Liver (tissue), 9 donors: ENCODE measurements around the gene ADPRS. TPM values are rescaled to one million over a fixed set of nuclear protein-coding genes. Genes with fewer than 3 reads are reported as not detected.

Experiments
- DNase-seq: peaks from one replicate; pipeline ENCODE4 v3.0.0-alpha.2; 2017; ENCODE audit warnings: low spot score
- H3K27ac ChIP-seq, 2 donors: one replicate each; pipeline ENCODE4 v1.7.0; 2013; ENCODE audit warnings: inconsistent platforms in 2 of 2, low read length in 2 of 2, control low read depth in 1 of 2, low read depth in 1 of 2, mild to moderate bottlenecking in 1 of 2
- H3K27me3 ChIP-seq, 4 donors: one replicate each; pipeline versions ENCODE4 v1.6.1 to v1.7.0; 2013; ENCODE audit warnings: low read length in 3 of 4, inconsistent platforms in 1 of 4, mild to moderate bottlenecking in 1 of 4, moderate library complexity in 1 of 4; ENCODE audit not compliant: control insufficient read depth in 4 of 4, insufficient read depth in 4 of 4
- H3K36me3 ChIP-seq, 4 donors: one replicate each; pipeline versions ENCODE4 v1.6.1 to v1.7.0; 2013; ENCODE audit warnings: low read length in 3 of 4, mild to moderate bottlenecking in 3 of 4, low read depth in 1 of 4, moderate library complexity in 1 of 4; ENCODE audit not compliant: control insufficient read depth in 4 of 4, insufficient read depth in 3 of 4
- H3K4me1 ChIP-seq, 4 donors: one replicate each; pipeline versions ENCODE4 v1.6.1 to v1.7.0; 2013; ENCODE audit warnings: low read length in 3 of 4, mild to moderate bottlenecking in 3 of 4, moderate library complexity in 1 of 4; ENCODE audit not compliant: control insufficient read depth in 4 of 4, insufficient read depth in 4 of 4
- H3K4me3 ChIP-seq, 3 donors: one replicate each; pipeline versions ENCODE4 v1.6.1 to v1.7.0; 2013; ENCODE audit warnings: low read length in 3 of 3, control low read depth in 1 of 3, low read depth in 1 of 3, mild to moderate bottlenecking in 1 of 3
- H3K9ac ChIP-seq, 2 donors: one replicate each; pipeline ENCODE4 v1.7.0; 2013; ENCODE audit warnings: low read length in 2 of 2, mild to moderate bottlenecking in 2 of 2, moderate library complexity in 2 of 2, control low read depth in 1 of 2, low read depth in 1 of 2
- H3K9me3 ChIP-seq, 4 donors: one replicate each; pipeline versions ENCODE4 v1.6.1 to v1.7.0; 2013; ENCODE audit warnings: low read length in 3 of 4; ENCODE audit not compliant: control insufficient read depth in 4 of 4
- CTCF ChIP-seq: fragments of 150-350 bp; IDR thresholded peaks from 2 replicates; pipeline ENCODE4 v1.5.1; 2017; ENCODE audit warnings: improper control_type of control experiment, low read depth, low read length; ENCODE audit not compliant: missing input control
- EGR1 ChIP-seq, 2 donors: IDR thresholded peaks; 2 replicates each; pipeline ENCODE4 v1.6.1; 2016 to 2018; ENCODE audit warnings: antibody characterized with exemption in 2 of 2, low read depth in 2 of 2
- FOXA1 ChIP-seq: IDR thresholded peaks from 2 replicates; pipeline ENCODE4 v1.6.1; 2016; ENCODE audit warnings: antibody characterized with exemption
- FOXA2 ChIP-seq: IDR thresholded peaks from 2 replicates; pipeline ENCODE4 v1.6.1; 2016; ENCODE audit warnings: antibody characterized with exemption
- GABPA ChIP-seq, 2 donors: IDR thresholded peaks in 1 of 2; conservative IDR thresholded peaks in 1 of 2; 2 replicates each; pipeline ENCODE4 v1.6.1; 2016; ENCODE audit warnings: antibody characterized with exemption in 2 of 2, mild to moderate bottlenecking in 1 of 2, moderate library complexity in 1 of 2
- HNF4A ChIP-seq, 2 donors: conservative IDR thresholded peaks; 2 replicates each; pipeline ENCODE4 v1.6.1; 2016; ENCODE audit warnings: antibody characterized with exemption in 2 of 2, mild to moderate bottlenecking in 2 of 2
- HNF4G ChIP-seq: IDR thresholded peaks from 2 replicates; pipeline ENCODE4 v1.6.1; 2016; ENCODE audit warnings: antibody characterized with exemption
- JUND ChIP-seq, 2 donors: IDR thresholded peaks; 2 replicates each; pipeline ENCODE4 v1.6.1; 2016; ENCODE audit warnings: antibody characterized with exemption in 2 of 2
- MAX ChIP-seq: IDR thresholded peaks from 2 replicates; pipeline ENCODE4 v1.6.1; 2016; ENCODE audit warnings: antibody characterized with exemption
- NR2F2 ChIP-seq: IDR thresholded peaks from 2 replicates; pipeline ENCODE4 v1.6.1; 2016; ENCODE audit warnings: antibody characterized with exemption
- RAD21 ChIP-seq, 2 donors: IDR thresholded peaks; 2 replicates each; pipeline ENCODE4 v1.6.1; 2016; ENCODE audit warnings: antibody characterized with exemption in 2 of 2, mild to moderate bottlenecking in 2 of 2
- REST ChIP-seq: IDR thresholded peaks from 2 replicates; pipeline ENCODE4 v1.6.1; 2016; ENCODE audit warnings: antibody characterized with exemption, mild to moderate bottlenecking
- RXRA ChIP-seq, 2 donors: IDR thresholded peaks; 2 replicates each; pipeline ENCODE4 v1.6.1; 2017 to 2018; ENCODE audit warnings: antibody characterized with exemption in 2 of 2, mild to moderate bottlenecking in 1 of 2
- SP1 ChIP-seq: IDR thresholded peaks from 2 replicates; pipeline ENCODE4 v1.6.1; 2018; ENCODE audit warnings: antibody characterized with exemption, mild to moderate bottlenecking
- TAF1 ChIP-seq: conservative IDR thresholded peaks from 2 replicates; pipeline ENCODE4 v1.6.1; 2016; ENCODE audit warnings: antibody characterized with exemption, mild to moderate bottlenecking
- YY1 ChIP-seq: IDR thresholded peaks from 2 replicates; pipeline ENCODE4 v1.6.1; 2016; ENCODE audit warnings: antibody characterized with exemption, mild to moderate bottlenecking
- ZBTB33 ChIP-seq: IDR thresholded peaks from 2 replicates; pipeline ENCODE4 v1.6.1; 2016; ENCODE audit warnings: antibody characterized with exemption
- WGBS: extraction: QIAGEN DNeasy Blood & Tissue Kit; methylation state at CpG from one replicate; pipeline ENCODE4 v1.1.7; 2013; 5-methylcytosine and 5-hydroxymethylcytosine counted together
- polyA plus RNA-seq, 2 donors: library from polyadenylated mRNA; stranded (reverse) in 1 of 2; unstranded in 1 of 2; fragments of 200-250 nt in 1 of 2; fragments of >200 nt in 1 of 2; fragmentation: Nextera tagmentation in 1 of 2; extraction: Ambion mirVana in 1 of 2; gene quantifications; one replicate each; pipeline versions ENCODE4 v1.2.1 to v1.2.3, GENCODE V29; 2013 to 2015
- total RNA-seq, 2 donors: library from RNA; depleted of rRNA; stranded (reverse); fragments of >200 nt; gene quantifications; one replicate each; pipeline ENCODE4 v1.2.3, GENCODE V29; 2014
- TF ChIP-seq, protein P1 (sequence below): IDR thresholded peaks from 2 replicates; pipeline ENCODE4 v1.6.1; 2016; ENCODE audit warnings: antibody characterized with exemption
- donor health status: healthy.
- donor health status: healthy.
- donor health status: healthy.
- donor health status: healthy.
- donor health status: healthy.

Gene ADPRS
- total and polyA plus RNA-seq, 4 donors = 9.4 to 13.1 (median 11.0) TPM

GRCh38 chr1:36143424-36143823 is 54.7 kb downstream of the ADPRS start:
- H3K9ac ChIP-seq = no peak overlapping the region

More at GRCh38 chr1:36143424-36143823, 54.7 kb downstream of the ADPRS start:
- no peaks in the 10 kb centered on the region for H3K27me3 ChIP-seq
- 93% methylated on average over 4 of the region's 4 CpGs for WGBS
- H3K36me3 ChIP-seq = peaks cover 0 to 12% (median 9%) of the 10 kb centered on the region in 4 donors
- no peaks in the 10 kb centered on the region for H3K9me3 ChIP-seq
- DNase-seq = no peak
- TF ChIP-seq SP1 (no peak), EGR1 (IDR thresholded peaks at IDR 0.05; ENCODE audit: low read depth in 2 of 2) (no peak), NR2F2 (no peak), ZBTB33 (no peak), YY1 (no peak), CTCF (no peak), RXRA (IDR thresholded peaks at IDR 0.05) (no peak), REST (no peak), JUND (IDR thresholded peaks at IDR 0.05) (no peak), FOXA1 (no peak), HNF4G (no peak), MAX (no peak), FOXA2 (no peak), TAF1 (no peak), RAD21 (IDR thresholded peaks at IDR 0.05) (no peak), HNF4A (conservative IDR thresholded peaks at IDR 0.05) (no peak), GABPA (IDR thresholded peaks at IDR 0.05 in 1 of 2, conservative IDR thresholded peaks at IDR 0.05 in 1 of 2) (no peak)
- TF ChIP-seq, protein P1, sequence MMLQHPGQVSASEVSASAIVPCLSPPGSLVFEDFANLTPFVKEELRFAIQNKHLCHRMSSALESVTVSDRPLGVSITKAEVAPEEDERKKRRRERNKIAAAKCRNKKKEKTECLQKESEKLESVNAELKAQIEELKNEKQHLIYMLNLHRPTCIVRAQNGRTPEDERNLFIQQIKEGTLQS = no peak
- no peak overlapping the region for H3K4me3 ChIP-seq
- H3K27ac ChIP-seq = no peak overlapping the region
- H3K4me1 ChIP-seq = peaks cover 2 to 10% (median 6%) of the 10 kb centered on the region in 4 donors

Other genes starting within 250 kb of the ADPRS start
- gene AGO1, start 205.7 kb upstream of the ADPRS start, total RNA-seq = 10 to 100 TPM in 1 of 2 donors, 1 to 10 TPM in 1; 6.8 to 11.3 TPM
- gene AGO1, start 205.7 kb upstream of the ADPRS start, polyA plus RNA-seq = 1 to 10 TPM; 1.5 to 3.0 TPM
- 10 to 100 TPM in 1 of 2 donors, 1 to 10 TPM in 1; 5.9 to 19.5 TPM for gene AGO3, start 157.8 kb upstream of the ADPRS start, total RNA-seq
- gene AGO3, start 157.8 kb upstream of the ADPRS start, polyA plus RNA-seq = 1 to 10 TPM; 3.0 to 8.3 TPM
- under 1 TPM; 0.14 to 0.17 TPM for gene TEKT2, start 4.8 kb upstream of the ADPRS start, total RNA-seq
- gene TEKT2, start 4.8 kb upstream of the ADPRS start, polyA plus RNA-seq = not detected
- gene COL8A2, start 36.3 kb downstream of the ADPRS start, total RNA-seq = under 1 TPM; 0.33 to 0.37 TPM
- under 1 TPM; 0.04 to 0.47 TPM for gene COL8A2, start 36.3 kb downstream of the ADPRS start, polyA plus RNA-seq
- gene TRAPPC3, start 60.6 kb downstream of the ADPRS start, total RNA-seq = 10 to 100 TPM; 30.4 to 56.1 TPM
- 10 to 100 TPM; 24.2 to 30.4 TPM for gene TRAPPC3, start 60.6 kb downstream of the ADPRS start, polyA plus RNA-seq
- 10 to 100 TPM; 14.8 to 15.1 TPM for gene MAP7D1, start 67.3 kb downstream of the ADPRS start, total RNA-seq
- gene MAP7D1, start 67.3 kb downstream of the ADPRS start, polyA plus RNA-seq = 10 to 100 TPM in 1 of 2 donors, 1 to 10 TPM in 1; 5.6 to 10.9 TPM
- gene THRAP3, start 135.6 kb downstream of the ADPRS start, total RNA-seq = 10 to 100 TPM; 48.9 to 55.1 TPM
- 10 to 100 TPM; 21.3 to 42.8 TPM for gene THRAP3, start 135.6 kb downstream of the ADPRS start, polyA plus RNA-seq
- gene SH3D21, start 217.5 kb downstream of the ADPRS start, total RNA-seq = 1 to 10 TPM in 1 of 2 donors, under 1 TPM in 1; 0.47 to 1.0 TPM
- gene SH3D21, start 217.5 kb downstream of the ADPRS start, polyA plus RNA-seq = under 1 TPM; 0.29 to 0.36 TPM
- gene EVA1B, start 234.8 kb downstream of the ADPRS start, total RNA-seq = 10 to 100 TPM in 1 of 2 donors, 1 to 10 TPM in 1; 5.6 to 22.7 TPM
- gene EVA1B, start 234.8 kb downstream of the ADPRS start, polyA plus RNA-seq = 10 to 100 TPM in 1 of 2 donors, 1 to 10 TPM in 1; 3.3 to 11.2 TPM